ENCODE measurements around the gene SYT10. TPM values are rescaled to one million over a fixed set of nuclear protein-coding genes. Genes with fewer than 3 reads are reported as not detected.
"Not testable (repeated sequence)": the region's sequence is repeated elsewhere in the genome, so short reads cannot be mapped to it uniquely, and the experiment has no call there.

SYT10 gene
- total RNA-seq, 1 donor from 2014 or later = not detected

DNA sequence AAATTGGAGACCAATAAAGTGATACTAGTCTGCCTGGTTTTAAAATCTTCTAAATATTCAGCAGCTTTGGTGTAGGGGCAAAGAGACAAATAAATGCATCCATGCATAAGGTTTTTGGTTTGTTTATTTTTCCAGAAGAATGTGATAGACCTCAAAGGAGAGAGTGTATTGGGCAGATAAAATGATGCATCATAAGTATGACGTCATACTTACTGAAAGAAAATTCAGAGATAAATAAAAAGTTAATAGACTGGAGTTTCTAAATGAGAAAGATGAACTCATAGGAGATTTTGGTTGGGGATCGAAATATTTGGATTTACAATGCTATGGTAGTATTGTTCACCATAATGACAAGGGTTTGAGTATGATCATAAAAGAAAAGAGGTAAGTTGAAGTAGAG, 10.2 kb downstream of the SYT10 start:
- Mint-ChIP-seq H3K4me1 (ENCODE audit: low read depth, unreplicated experiment) (no peaks in the 10 kb centered on the region), H3K27ac (ENCODE audit: unreplicated experiment) (no peak overlapping the region), H3K27me3 (ENCODE audit: unreplicated experiment) (no peaks in the 10 kb centered on the region), H3K4me3 (ENCODE audit: unreplicated experiment) (no peak overlapping the region), H3K36me3 (ENCODE audit: unreplicated experiment) (no peaks in the 10 kb centered on the region), H3K9me3 (ENCODE audit: unreplicated experiment) (no peaks in the 10 kb centered on the region)
- no peak for DNase-seq
- TF ChIP-seq, protein P1, sequence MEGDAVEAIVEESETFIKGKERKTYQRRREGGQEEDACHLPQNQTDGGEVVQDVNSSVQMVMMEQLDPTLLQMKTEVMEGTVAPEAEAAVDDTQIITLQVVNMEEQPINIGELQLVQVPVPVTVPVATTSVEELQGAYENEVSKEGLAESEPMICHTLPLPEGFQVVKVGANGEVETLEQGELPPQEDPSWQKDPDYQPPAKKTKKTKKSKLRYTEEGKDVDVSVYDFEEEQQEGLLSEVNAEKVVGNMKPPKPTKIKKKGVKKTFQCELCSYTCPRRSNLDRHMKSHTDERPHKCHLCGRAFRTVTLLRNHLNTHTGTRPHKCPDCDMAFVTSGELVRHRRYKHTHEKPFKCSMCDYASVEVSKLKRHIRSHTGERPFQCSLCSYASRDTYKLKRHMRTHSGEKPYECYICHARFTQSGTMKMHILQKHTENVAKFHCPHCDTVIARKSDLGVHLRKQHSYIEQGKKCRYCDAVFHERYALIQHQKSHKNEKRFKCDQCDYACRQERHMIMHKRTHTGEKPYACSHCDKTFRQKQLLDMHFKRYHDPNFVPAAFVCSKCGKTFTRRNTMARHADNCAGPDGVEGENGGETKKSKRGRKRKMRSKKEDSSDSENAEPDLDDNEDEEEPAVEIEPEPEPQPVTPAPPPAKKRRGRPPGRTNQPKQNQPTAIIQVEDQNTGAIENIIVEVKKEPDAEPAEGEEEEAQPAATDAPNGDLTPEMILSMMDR (IDR thresholded peaks at IDR 0.05; ENCODE audit: partially characterized antibody, unreplicated experiment) = no peak

DNA sequence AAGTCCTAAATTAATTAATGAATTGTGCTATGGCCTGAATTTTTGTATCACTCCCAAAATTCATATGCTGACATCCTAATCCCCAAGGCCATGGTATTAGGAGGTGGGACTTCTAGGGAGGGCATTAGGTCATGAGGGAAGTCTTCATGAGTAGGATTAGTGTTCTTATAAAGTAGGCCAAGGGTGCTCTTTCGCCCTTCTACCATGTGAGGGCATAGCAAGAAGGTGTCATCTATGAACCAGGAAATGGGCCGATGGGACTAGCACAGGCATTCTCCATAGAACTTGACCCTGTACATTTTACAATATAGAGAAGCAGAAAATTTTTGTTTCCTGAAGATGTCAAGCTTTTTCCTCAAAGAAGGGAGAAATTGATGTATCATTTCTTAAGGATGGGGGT, 12.5 kb downstream of the SYT10 start:
- Mint-ChIP-seq H3K27ac (ENCODE audit: unreplicated experiment) (no peak overlapping the region), H3K27me3 (ENCODE audit: unreplicated experiment) (no peaks in the 10 kb centered on the region), H3K4me1 (ENCODE audit: low read depth, unreplicated experiment) (no peaks in the 10 kb centered on the region), H3K9me3 (ENCODE audit: unreplicated experiment) (no peaks in the 10 kb centered on the region), H3K36me3 (ENCODE audit: unreplicated experiment) (no peaks in the 10 kb centered on the region), H3K4me3 (ENCODE audit: unreplicated experiment) (no peak overlapping the region)
- DNase-seq = no peak
- TF ChIP-seq, protein P1 (IDR thresholded peaks at IDR 0.05; ENCODE audit: partially characterized antibody, unreplicated experiment) = no peak

DNA sequence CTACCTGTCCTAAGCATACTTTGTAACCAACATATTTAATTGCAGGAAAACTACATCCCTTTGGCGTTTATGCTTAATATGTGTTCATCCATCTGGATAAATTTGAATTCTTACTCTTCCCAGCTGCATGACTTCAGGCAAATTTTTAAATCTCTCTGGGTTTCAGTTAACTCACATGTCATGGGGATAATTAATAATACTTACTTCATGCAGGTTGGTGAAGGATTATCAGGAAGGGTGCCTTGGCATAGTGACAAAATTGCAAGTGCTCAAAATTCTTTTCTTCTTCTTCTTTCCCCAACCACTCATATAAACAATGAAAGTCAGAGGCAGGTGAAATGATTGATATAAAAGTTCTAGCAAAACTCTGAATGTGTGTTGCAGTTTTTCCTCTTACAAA, 15.9 kb downstream of the SYT10 start:
- TF ChIP-seq, protein P1 (IDR thresholded peaks at IDR 0.05; ENCODE audit: partially characterized antibody, unreplicated experiment) = no peak
- H3K4me1 Mint-ChIP-seq (ENCODE audit: low read depth, unreplicated experiment) = no peaks in the 10 kb centered on the region
- H3K4me3 Mint-ChIP-seq (ENCODE audit: unreplicated experiment) = no peak overlapping the region
- no peaks in the 10 kb centered on the region for H3K27me3 Mint-ChIP-seq (ENCODE audit: unreplicated experiment)
- DNase-seq = no peak
- H3K9me3 Mint-ChIP-seq (ENCODE audit: unreplicated experiment) = no peaks in the 10 kb centered on the region
- no peaks in the 10 kb centered on the region for H3K36me3 Mint-ChIP-seq (ENCODE audit: unreplicated experiment)
- H3K27ac Mint-ChIP-seq (ENCODE audit: unreplicated experiment) = no peak overlapping the region

DNA sequence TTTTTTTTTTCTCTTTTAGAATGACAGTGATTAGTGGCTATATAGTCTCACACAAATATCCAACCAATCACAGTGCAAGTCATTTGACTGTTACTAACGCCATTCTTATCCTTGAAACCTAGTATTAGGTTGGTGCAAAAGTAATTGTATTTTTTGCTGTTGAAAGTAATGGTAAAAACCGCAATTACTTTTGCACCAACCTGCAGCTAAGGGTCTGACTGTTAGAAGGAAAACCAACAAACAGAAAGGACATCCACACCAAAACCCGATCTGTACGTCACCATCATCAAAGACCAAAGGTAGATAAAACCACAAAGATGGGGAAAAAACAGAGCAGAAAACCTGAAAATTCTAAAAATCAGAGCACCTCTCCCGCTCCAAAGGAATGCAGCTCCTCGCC, 27.2 kb downstream of the SYT10 start:
- not testable (repeated sequence) for H3K27ac Mint-ChIP-seq (ENCODE audit: unreplicated experiment); H3K36me3 Mint-ChIP-seq (ENCODE audit: unreplicated experiment); H3K27me3 Mint-ChIP-seq (ENCODE audit: unreplicated experiment); H3K4me3 Mint-ChIP-seq (ENCODE audit: unreplicated experiment); DNase-seq; H3K9me3 Mint-ChIP-seq (ENCODE audit: unreplicated experiment); H3K4me1 Mint-ChIP-seq (ENCODE audit: low read depth, unreplicated experiment)

DNA sequence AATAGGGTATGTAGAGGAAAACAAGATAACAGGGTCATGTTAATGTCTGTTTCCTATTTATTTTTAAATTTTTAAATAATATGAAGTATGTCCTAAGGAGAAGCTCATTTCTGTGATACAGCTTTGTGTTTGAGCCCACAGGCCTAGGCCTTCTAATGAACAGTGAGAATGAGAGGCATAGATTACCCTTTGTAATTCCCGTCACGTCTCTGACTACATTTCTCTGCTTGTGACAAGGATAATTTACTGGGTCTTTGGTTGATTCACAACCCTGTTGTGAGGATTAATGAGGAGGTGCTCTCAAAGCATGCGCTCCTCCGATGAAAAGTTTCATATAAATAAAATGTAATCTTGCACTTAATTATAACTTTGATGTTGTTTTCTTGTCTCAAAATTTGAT, 56.1 kb downstream of the SYT10 start:
- H3K27me3 Mint-ChIP-seq (ENCODE audit: unreplicated experiment) = peaks cover 2% of the 10 kb centered on the region
- no peaks in the 10 kb centered on the region for H3K4me1 Mint-ChIP-seq (ENCODE audit: low read depth, unreplicated experiment)
- no peaks in the 10 kb centered on the region for H3K9me3 Mint-ChIP-seq (ENCODE audit: unreplicated experiment)
- H3K27ac Mint-ChIP-seq (ENCODE audit: unreplicated experiment) = no peak overlapping the region
- no peaks in the 10 kb centered on the region for H3K36me3 Mint-ChIP-seq (ENCODE audit: unreplicated experiment)
- no peak for DNase-seq
- TF ChIP-seq, protein P1 (IDR thresholded peaks at IDR 0.05; ENCODE audit: partially characterized antibody, unreplicated experiment) = no peak
- no peak overlapping the region for H3K4me3 Mint-ChIP-seq (ENCODE audit: unreplicated experiment)

DNA sequence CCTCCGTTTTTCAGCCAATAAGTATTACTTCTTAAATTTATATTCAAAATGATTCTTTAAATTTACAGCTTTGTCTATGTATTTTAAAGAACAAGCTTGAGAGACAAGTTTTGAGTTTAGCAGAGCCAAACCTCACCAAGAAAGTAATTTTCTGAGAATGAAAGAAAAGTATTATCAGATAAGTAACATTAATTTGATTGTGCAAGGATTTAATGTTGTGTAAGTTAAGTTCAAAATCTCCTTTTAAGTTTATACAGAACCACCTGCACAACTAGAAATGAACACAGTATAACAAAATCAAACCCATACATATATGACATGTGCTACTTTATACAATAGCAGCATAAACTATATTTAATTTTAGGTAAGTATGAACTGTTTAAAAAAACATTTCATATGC, 63.5 kb downstream of the SYT10 start:
- no peaks in the 10 kb centered on the region for H3K36me3 Mint-ChIP-seq (ENCODE audit: unreplicated experiment)
- H3K4me1 Mint-ChIP-seq (ENCODE audit: low read depth, unreplicated experiment) = no peaks in the 10 kb centered on the region
- TF ChIP-seq, protein P1 (IDR thresholded peaks at IDR 0.05; ENCODE audit: partially characterized antibody, unreplicated experiment) = no peak
- H3K27me3 Mint-ChIP-seq (ENCODE audit: unreplicated experiment) = no peaks in the 10 kb centered on the region
- no peak overlapping the region for H3K4me3 Mint-ChIP-seq (ENCODE audit: unreplicated experiment)
- no peak overlapping the region for H3K27ac Mint-ChIP-seq (ENCODE audit: unreplicated experiment)
- no peak for DNase-seq
- H3K9me3 Mint-ChIP-seq (ENCODE audit: unreplicated experiment) = no peaks in the 10 kb centered on the region
